Measurements from ENCODE around the gene STARD5.

STARD5 gene

DNA sequence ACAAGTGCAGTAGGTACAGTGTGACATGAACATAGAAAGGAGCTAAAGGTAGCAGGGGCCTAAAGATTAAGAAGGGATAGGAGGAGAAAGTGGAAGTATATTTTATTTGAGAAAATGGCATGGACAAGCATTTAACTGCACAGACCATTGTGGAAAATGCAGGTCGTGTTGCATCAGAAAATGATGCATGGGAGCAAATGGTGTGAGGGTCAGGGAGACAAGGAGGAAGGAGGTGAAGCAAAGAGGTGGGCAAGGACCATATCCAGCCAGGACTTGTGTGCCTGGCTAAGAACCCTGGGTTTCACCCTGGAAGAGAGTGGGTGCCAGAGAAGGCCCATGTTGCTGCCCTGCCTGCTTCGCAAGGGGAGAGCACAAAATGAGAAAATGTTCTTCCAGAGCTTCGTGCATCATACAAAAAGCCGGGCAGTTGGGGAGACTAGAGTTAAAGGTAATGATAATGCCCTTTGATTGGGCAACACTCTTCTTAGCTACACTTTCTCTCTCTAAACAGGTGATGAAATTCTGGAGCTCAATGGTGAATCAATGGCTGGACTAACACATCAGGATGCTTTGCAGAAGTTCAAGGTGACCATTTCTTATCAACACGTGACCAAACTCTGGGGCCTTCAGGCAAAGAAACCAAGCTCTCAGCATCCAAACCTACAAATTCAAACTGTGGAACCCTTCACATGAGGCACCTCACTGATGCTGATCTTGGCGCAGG, 45.5 kb downstream of the STARD5 start:
- no peak for TF ChIP-seq RAD21 (IDR thresholded peaks at IDR 0.05; ENCODE audit: low read depth)
- TF ChIP-seq, protein P1, sequence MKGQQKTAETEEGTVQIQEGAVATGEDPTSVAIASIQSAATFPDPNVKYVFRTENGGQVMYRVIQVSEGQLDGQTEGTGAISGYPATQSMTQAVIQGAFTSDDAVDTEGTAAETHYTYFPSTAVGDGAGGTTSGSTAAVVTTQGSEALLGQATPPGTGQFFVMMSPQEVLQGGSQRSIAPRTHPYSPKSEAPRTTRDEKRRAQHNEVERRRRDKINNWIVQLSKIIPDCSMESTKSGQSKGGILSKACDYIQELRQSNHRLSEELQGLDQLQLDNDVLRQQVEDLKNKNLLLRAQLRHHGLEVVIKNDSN (IDR thresholded peaks at IDR 0.05): no peak
- no peak for TF ChIP-seq CEBPB (IDR thresholded peaks at IDR 0.05)
- TF ChIP-seq, protein P2, sequence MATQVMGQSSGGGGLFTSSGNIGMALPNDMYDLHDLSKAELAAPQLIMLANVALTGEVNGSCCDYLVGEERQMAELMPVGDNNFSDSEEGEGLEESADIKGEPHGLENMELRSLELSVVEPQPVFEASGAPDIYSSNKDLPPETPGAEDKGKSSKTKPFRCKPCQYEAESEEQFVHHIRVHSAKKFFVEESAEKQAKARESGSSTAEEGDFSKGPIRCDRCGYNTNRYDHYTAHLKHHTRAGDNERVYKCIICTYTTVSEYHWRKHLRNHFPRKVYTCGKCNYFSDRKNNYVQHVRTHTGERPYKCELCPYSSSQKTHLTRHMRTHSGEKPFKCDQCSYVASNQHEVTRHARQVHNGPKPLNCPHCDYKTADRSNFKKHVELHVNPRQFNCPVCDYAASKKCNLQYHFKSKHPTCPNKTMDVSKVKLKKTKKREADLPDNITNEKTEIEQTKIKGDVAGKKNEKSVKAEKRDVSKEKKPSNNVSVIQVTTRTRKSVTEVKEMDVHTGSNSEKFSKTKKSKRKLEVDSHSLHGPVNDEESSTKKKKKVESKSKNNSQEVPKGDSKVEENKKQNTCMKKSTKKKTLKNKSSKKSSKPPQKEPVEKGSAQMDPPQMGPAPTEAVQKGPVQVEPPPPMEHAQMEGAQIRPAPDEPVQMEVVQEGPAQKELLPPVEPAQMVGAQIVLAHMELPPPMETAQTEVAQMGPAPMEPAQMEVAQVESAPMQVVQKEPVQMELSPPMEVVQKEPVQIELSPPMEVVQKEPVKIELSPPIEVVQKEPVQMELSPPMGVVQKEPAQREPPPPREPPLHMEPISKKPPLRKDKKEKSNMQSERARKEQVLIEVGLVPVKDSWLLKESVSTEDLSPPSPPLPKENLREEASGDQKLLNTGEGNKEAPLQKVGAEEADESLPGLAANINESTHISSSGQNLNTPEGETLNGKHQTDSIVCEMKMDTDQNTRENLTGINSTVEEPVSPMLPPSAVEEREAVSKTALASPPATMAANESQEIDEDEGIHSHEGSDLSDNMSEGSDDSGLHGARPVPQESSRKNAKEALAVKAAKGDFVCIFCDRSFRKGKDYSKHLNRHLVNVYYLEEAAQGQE (IDR thresholded peaks at IDR 0.05; ENCODE audit: low read depth): no peak
- TF ChIP-seq, protein P3, sequence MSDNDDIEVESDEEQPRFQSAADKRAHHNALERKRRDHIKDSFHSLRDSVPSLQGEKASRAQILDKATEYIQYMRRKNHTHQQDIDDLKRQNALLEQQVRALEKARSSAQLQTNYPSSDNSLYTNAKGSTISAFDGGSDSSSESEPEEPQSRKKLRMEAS (IDR thresholded peaks at IDR 0.05): no peak
- no peak for TF ChIP-seq TAF1 (IDR thresholded peaks at IDR 0.05; ENCODE audit: low read depth)
- no peak for TF ChIP-seq CREB1 (IDR thresholded peaks at IDR 0.05; ENCODE audit: low read depth)
- TF ChIP-seq TEAD4 (IDR thresholded peaks at IDR 0.05): no peak

DNA sequence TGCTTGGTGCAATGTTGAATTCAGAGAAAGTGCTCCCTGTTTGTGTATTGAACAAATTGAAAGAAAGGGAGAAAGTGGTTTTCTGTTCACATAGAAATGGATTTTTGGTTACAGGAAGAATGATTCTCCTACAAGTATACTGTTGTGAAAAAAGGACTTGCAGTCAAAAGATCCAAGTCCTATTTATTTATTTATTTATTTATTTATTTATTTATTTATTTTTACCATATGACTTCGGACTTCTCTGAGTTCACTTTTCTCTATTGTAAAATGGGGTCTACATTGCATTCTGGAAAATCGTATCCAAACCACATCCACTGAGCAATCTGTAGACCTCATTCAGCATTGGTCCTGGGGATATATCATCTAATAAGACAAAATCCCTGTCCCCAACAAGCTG, 46.1 kb downstream of the STARD5 start:
- TF ChIP-seq YY1 (IDR thresholded peaks at IDR 0.05; ENCODE audit: low read depth) (no peak), FOXM1 (IDR thresholded peaks at IDR 0.05; ENCODE audit: borderline replicate concordance, low read depth) (no peak)

DNA sequence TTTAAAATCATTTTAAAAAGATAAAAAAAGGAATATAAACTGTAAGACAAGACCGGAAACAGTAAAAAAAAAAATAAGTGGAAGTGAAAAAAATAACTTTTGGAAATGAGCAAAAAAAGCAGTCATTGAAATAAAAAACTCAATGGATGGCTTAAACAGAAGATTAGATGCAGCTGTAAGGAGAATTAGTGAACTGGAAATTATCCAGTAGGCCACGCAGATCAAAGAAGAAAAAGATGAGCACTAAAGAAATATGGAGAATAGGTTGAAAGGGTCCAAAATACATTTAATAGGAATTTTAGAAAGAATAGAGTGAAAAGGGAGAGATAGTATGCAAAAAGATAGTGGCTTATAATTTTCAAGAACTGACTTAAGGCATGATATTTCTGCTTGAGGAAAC, 47.0 kb downstream of the STARD5 start:
- TF ChIP-seq, protein P1 (IDR thresholded peaks at IDR 0.05): no peak
- TF ChIP-seq, protein P3 (IDR thresholded peaks at IDR 0.05): no peak
- TF ChIP-seq NFIC (IDR thresholded peaks at IDR 0.05) (no peak), CEBPB (IDR thresholded peaks at IDR 0.05) (no peak), RAD21 (IDR thresholded peaks at IDR 0.05; ENCODE audit: low read depth) (no peak), ZBTB7A (IDR thresholded peaks at IDR 0.05; ENCODE audit: low read depth) (no peak), TEAD4 (IDR thresholded peaks at IDR 0.05) (no peak), FOXM1 (IDR thresholded peaks at IDR 0.05; ENCODE audit: borderline replicate concordance, low read depth) (no peak), TAF1 (IDR thresholded peaks at IDR 0.05; ENCODE audit: low read depth) (no peak)
- TF ChIP-seq, protein P2 (IDR thresholded peaks at IDR 0.05; ENCODE audit: low read depth): no peak

DNA sequence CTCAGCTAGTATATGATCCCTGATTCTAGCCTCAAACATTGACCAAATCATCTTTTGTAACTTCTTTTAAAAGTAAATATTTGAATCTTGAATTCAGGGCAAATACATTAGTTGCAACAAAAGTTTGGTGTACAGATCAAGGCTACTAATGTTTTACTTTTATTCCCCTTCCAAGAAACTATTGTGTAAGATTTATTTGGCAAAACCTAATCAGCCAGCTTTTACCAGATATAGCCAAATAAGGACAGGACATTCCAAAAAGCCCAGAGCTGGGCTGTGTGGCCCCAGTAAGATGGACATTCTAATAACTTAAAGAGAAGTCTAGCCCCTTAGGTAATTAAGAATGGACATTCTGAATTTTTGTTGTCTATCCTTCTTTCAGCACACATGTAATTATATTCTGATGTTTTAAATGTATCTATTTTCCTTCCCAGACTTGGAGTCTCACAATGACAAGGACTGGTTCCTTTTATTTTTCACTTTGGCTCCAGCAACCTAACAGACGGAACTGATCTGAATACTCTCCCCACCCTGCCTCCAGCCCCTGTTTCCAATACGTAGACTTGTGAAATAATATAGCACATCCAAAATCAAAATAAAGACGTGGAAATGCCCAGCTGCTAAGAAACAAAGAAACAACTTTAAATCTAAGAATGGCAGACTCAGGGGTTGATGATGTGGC, 48.1 kb downstream of the STARD5 start:
- TF ChIP-seq ZBTB7A (IDR thresholded peaks at IDR 0.05; ENCODE audit: low read depth) (no peak), CREB1 (IDR thresholded peaks at IDR 0.05; ENCODE audit: low read depth) (no peak), EP300 (IDR thresholded peaks at IDR 0.05; ENCODE audit: borderline replicate concordance) (no peak), CEBPB (IDR thresholded peaks at IDR 0.05) (no peak), YY1 (IDR thresholded peaks at IDR 0.05; ENCODE audit: low read depth) (no peak), TCF12 (IDR thresholded peaks at IDR 0.05; ENCODE audit: low read depth) (no peak), TAF1 (IDR thresholded peaks at IDR 0.05; ENCODE audit: low read depth) (no peak), EGR1 (IDR thresholded peaks at IDR 0.05) (no peak), NFIC (IDR thresholded peaks at IDR 0.05) (no peak), FOXM1 (IDR thresholded peaks at IDR 0.05; ENCODE audit: borderline replicate concordance, low read depth) (no peak), TEAD4 (IDR thresholded peaks at IDR 0.05) (no peak)
- TF ChIP-seq, protein P2 (IDR thresholded peaks at IDR 0.05; ENCODE audit: low read depth): no peak
- TF ChIP-seq, protein P1 (IDR thresholded peaks at IDR 0.05): no peak
- TF ChIP-seq, protein P3 (IDR thresholded peaks at IDR 0.05): no peak
